A673 (cell line): ENCODE measurements around the gene MAPKAP1.

Experiments
- EZH2 ChIP-seq: fragments of 200-600 bp; sonication (generic); IDR thresholded peaks from 2 replicates; pipeline ENCODE4 v1.6.1; 2017; ENCODE audit warnings: borderline replicate concordance, low read depth, mild to moderate bottlenecking, mixed read lengths, antibody characterized with exemption, low read length; ENCODE audit not compliant: poor library complexity, severe bottlenecking
- TF ChIP-seq, protein P1 (sequence below): fragments of 300-800, 200-600 bp; sonication (generic); conservative IDR thresholded peaks from 2 replicates; pipeline ENCODE4 v1.5.1; 2017; ENCODE audit warnings: low read depth, mild to moderate bottlenecking, antibody characterized with exemption, low read length, moderate library complexity, mixed read lengths

DNA sequence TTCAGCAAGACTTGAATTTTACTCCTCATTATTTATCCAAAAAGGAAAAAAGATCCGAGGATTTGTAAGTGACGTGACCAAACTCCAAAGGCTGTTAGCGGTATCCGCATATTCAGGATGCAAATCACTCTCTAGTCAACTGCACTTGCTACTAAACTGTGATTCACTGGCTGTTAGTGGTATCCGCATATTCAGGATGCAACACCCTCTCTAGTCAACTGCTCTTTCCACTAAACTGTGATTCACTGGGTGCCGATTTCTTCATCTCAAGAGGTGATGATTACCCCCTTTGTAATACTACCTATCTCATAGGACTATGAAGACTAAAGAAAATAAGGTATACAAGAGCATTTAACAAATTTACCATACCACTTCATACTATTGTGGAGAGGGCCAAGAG, 5.7 kb downstream of the MAPKAP1 start:
- TF ChIP-seq, protein P1, sequence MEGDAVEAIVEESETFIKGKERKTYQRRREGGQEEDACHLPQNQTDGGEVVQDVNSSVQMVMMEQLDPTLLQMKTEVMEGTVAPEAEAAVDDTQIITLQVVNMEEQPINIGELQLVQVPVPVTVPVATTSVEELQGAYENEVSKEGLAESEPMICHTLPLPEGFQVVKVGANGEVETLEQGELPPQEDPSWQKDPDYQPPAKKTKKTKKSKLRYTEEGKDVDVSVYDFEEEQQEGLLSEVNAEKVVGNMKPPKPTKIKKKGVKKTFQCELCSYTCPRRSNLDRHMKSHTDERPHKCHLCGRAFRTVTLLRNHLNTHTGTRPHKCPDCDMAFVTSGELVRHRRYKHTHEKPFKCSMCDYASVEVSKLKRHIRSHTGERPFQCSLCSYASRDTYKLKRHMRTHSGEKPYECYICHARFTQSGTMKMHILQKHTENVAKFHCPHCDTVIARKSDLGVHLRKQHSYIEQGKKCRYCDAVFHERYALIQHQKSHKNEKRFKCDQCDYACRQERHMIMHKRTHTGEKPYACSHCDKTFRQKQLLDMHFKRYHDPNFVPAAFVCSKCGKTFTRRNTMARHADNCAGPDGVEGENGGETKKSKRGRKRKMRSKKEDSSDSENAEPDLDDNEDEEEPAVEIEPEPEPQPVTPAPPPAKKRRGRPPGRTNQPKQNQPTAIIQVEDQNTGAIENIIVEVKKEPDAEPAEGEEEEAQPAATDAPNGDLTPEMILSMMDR = no peak
- no peak for TF ChIP-seq EZH2
